BLaER1 (cell line): ENCODE measurements around the gene CPNE7.

ENCODE experiments used
- H3K27ac ChIP-seq: shearing (Covaris generic); formaldehyde crosslinking; 2 replicates; pipeline ENCODE4 v1.8.1; 2022
- H3K27me3 ChIP-seq: shearing (Covaris generic); formaldehyde crosslinking; 2 replicates; pipeline ENCODE4 v1.8.1; 2022
- H3K36me3 ChIP-seq: shearing (Covaris generic); formaldehyde crosslinking; 2 replicates; pipeline ENCODE4 v1.8.1; 2022
- H3K4me1 ChIP-seq: shearing (Covaris generic); formaldehyde crosslinking; 2 replicates; pipeline ENCODE4 v1.8.1; 2022
- H3K4me2 ChIP-seq: shearing (Covaris generic); formaldehyde crosslinking; 2 replicates; pipeline ENCODE4 v1.8.1; 2022
- H3K4me3 ChIP-seq: shearing (Covaris generic); formaldehyde crosslinking; 2 replicates; pipeline ENCODE4 v1.8.1; 2022
- H3K9ac ChIP-seq: shearing (Covaris generic); formaldehyde crosslinking; 2 replicates; pipeline ENCODE4 v1.8.1; 2022
- H3K9me3 ChIP-seq: shearing (Covaris generic); formaldehyde crosslinking; 2 replicates; pipeline ENCODE4 v1.8.1; 2022
- H4K20me1 ChIP-seq: shearing (Covaris generic); formaldehyde crosslinking; 2 replicates; pipeline ENCODE4 v1.8.1; 2022
- Cebpa-rat ChIP-seq: shearing (Covaris generic); IDR thresholded peaks from 2 replicates; pipeline ENCODE4 v1.8.1; 2022

Gene CPNE7

DNA sequence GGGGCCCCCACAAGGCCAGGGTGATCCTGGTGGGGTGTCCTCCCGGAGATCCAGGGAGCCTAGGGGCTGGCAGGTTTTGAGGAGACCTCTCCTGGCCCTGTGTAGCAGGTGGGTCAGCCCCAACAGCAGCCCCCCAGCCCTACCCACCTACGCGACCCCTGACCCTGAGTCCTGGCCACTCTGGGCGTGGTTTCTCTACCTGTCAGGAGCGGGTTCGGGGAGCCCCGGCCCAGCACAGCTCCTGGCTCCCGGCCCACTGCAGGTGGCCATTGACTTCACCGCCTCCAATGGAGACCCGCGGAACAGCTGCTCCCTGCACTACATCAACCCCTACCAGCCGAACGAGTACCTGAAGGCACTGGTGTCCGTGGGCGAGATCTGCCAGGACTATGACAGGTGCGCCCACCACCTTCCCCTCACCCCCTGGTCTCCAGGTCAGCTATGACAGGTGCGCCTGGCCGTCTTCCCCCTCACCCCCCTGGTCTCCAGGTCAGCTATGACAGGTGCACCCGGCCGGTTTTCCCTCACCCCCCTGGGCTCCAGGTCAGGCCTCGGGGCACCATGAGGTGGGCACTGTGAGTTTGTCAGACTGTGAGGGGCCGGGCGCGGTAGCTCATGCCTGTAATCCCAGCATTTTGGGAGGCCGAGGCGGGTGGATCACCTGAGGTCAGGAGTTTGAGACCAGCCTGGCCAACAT lies 13.0 kb downstream of the CPNE7 start:
- no peak overlapping the region for H3K9ac ChIP-seq
- H3K36me3 ChIP-seq = peaks cover 66% of the 10 kb centered on the region
- TF ChIP-seq Cebpa-rat = no peak
- no peak overlapping the region for H3K4me3 ChIP-seq
- no peak overlapping the region for H3K4me2 ChIP-seq
- H3K27ac ChIP-seq = no peak overlapping the region
- peaks cover 25% of the 10 kb centered on the region for H3K4me1 ChIP-seq
- no peaks in the 10 kb centered on the region for H3K27me3 ChIP-seq
- no peaks in the 10 kb centered on the region for H3K9me3 ChIP-seq
- H4K20me1 ChIP-seq = peaks cover 18% of the 10 kb centered on the region

DNA sequence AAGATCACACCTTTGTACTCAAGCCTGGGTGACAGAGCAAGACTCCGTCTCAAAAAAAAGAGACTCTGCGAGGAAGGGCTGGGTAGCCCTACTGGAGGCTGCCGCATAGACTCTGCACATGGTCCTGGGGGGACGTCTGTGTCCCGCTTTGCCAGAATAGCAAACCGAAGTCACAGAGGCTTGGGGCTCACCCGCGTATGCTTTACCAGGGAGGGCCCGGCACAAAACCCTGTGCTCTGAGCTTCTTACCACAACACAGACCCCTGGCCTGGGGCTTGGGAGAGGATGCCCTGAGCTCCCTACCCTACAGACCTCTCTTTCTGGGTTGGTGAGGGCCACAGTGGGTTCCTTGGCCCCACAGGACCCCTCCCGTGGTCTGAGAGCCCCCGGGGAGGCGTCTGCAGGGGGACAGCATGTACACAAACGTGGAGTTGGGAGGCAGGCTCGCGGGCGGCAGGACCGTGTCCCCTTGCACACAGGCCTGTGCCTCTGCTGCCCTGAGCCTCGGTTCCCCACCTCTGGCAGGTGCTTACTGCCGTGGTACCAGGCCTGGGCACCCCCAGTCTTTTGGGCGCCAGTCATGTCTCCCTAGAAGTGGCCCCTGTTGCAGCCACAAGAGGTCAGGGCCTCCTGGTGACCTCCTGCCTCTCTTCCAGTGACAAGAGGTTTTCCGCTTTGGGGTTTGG lies 13.8 kb downstream of the CPNE7 start:
- peaks cover 25% of the 10 kb centered on the region for H3K4me1 ChIP-seq
- no peaks in the 10 kb centered on the region for H3K9me3 ChIP-seq
- peaks cover 10% of the 10 kb centered on the region for H4K20me1 ChIP-seq
- TF ChIP-seq Cebpa-rat = no peak
- no peak overlapping the region for H3K27ac ChIP-seq
- no peak overlapping the region for H3K4me3 ChIP-seq
- H3K36me3 ChIP-seq = peaks cover 59% of the 10 kb centered on the region
- H3K9ac ChIP-seq = 0 out of 2 replicates have a peak overlapping the region, but pooled peaks have one; percentile 15
- no peak overlapping the region for H3K4me2 ChIP-seq
- no peaks in the 10 kb centered on the region for H3K27me3 ChIP-seq

DNA sequence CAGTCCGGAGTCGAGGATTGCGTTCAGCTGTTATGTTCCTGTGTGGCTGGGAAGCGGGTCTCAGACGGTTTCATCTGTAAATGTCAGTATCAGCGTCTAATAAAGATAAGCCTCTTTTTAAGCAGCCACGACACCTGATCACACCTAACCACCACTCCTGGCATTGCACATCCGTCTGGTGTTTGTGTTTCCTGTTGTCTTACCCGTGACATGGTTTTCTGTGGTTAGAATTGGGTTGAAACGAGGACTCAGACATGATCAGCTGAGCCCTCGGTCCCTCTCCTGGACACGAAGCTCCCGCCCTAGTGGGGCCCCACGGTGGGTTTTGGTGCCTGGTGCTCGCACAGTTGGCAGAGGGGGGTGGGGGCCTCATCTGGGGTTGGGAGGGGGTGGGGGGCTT lies 18.3 kb downstream of the CPNE7 start:
- Histone ChIP-seq H3K36me3 (peaks cover 57% of the 10 kb centered on the region), H3K9me3 (no peaks in the 10 kb centered on the region), H3K4me3 (no peak overlapping the region), H3K4me1 (peaks cover 34% of the 10 kb centered on the region), H3K9ac (no peak overlapping the region), H4K20me1 (no peaks in the 10 kb centered on the region), H3K27me3 (no peaks in the 10 kb centered on the region), H3K4me2 (peak overlapping the region; percentile 64), H3K27ac (no peak overlapping the region)
- TF ChIP-seq Cebpa-rat = no peak

DNA sequence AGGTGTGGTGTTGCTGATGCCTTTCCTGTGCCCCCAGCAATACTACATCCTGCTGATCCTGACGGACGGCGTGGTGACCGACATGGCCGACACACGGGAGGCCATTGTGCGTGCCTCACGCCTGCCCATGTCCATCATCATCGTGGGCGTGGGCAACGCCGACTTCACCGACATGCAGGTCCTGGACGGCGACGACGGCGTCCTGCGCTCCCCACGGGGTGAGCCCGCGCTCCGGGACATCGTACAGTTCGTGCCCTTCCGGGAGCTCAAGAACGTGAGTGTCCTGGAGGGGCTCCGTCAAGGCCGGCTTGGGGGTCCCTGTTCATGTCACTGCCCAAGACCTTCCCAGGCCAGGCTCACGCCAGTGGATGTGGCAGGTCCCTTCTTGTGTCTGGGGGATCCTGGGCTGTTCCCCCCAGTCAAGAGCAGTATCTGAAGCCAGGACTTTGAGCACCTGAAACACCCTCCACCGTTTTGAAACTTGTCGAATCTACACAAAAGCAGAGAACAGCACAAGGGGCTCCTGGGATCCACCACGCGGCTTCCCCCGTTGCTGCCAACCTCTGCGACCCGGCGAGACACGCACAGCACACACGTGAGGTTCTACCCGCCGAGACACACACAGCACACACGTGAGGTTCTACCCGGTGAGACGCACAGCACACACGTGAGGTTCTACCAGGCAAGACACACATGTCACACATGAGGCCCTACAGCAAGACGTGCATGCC lies 19.9 kb downstream of the CPNE7 start:
- Histone ChIP-seq H3K4me2 (peak overlapping the region; percentile 64), H3K27ac (0 out of 2 replicates have a peak overlapping the region, but pooled peaks have one; percentile 13), H3K4me3 (no peak overlapping the region)

DNA sequence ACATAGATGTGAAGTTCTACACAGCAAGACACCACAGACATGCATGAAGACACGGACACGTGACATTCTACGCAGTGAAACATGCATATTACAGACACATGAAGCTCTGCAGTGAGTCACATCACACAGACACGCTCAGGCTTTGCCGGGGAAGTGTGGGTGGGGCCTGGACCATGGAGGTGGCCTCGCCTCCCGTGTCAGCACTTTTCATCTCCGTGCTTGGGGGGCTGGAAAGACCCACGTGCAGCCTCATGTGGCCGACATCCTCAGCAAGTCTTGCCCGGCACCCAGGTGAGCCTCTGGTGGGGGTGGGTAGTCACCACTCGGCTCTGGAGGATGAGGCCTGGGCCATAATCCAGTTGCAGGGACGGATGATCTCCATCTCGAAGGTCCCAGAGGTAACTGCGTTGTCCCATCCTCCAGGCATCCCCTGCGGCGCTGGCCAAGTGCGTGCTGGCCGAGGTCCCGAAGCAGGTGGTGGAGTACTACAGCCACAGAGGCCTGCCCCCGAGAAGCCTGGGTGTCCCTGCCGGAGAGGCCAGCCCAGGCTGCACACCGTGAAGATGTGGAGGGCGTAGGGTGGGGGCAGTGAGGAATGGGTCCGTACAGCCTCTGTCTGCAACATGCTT lies 20.6 kb downstream of the CPNE7 start:
- no peak for TF ChIP-seq Cebpa-rat
- no peak overlapping the region for H3K4me3 ChIP-seq
- H3K4me1 ChIP-seq = peaks cover 57% of the 10 kb centered on the region
- no peak overlapping the region for H3K4me2 ChIP-seq
- peaks cover 39% of the 10 kb centered on the region for H3K36me3 ChIP-seq
- H3K9ac ChIP-seq = no peak overlapping the region
- no peaks in the 10 kb centered on the region for H3K9me3 ChIP-seq
- H3K27ac ChIP-seq = no peak overlapping the region
- no peaks in the 10 kb centered on the region for H4K20me1 ChIP-seq
- H3K27me3 ChIP-seq = no peaks in the 10 kb centered on the region

More for the DNA sequence above, 19.9 kb downstream of the CPNE7 start:
- Histone ChIP-seq H3K27me3 (no peaks in the 10 kb centered on the region), H3K9me3 (no peaks in the 10 kb centered on the region), H3K4me1 (peaks cover 50% of the 10 kb centered on the region), H3K36me3 (peaks cover 43% of the 10 kb centered on the region), H3K9ac (no peak overlapping the region), H4K20me1 (no peaks in the 10 kb centered on the region)
- TF ChIP-seq Cebpa-rat = no peak

DNA sequence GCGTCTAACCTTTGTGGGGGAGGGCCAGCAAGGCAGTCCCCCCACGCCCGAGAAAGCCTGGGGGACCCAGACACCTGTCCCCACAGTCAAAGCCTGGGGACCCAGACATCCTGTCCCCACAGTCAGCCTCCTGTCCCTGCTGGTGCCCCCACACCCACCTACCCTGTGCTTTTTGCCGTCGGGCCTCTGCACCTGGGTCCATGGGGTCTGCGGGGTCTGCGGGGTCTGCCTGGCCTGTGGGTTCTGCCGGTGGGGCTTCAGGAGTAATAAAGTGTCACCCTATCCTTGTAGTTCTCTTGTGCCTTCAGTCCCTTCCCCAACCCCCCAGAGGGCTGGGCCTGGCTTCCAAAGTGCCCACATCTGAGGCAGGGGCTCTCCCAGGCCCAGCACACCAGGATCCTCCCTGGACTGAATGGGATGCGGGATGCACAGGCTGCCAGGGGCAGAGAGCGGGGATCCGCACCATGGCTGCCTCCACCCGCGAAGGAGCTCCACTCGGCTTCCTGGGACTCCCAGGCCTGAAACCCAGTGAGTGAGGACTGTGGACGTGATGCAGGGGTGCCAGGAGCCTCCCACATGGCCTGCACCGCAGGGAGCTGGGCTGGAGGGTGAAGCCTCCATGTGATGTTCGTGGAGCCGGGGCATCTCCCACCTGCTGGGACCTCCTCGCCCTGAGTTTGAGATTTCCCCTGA lies 21.5 kb downstream of the CPNE7 start:
- no peaks in the 10 kb centered on the region for H4K20me1 ChIP-seq
- peaks cover 34% of the 10 kb centered on the region for H3K36me3 ChIP-seq
- H3K9ac ChIP-seq = no peak overlapping the region
- H3K9me3 ChIP-seq = no peaks in the 10 kb centered on the region
- H3K4me1 ChIP-seq = peaks cover 62% of the 10 kb centered on the region
- H3K27me3 ChIP-seq = no peaks in the 10 kb centered on the region
- no peak for TF ChIP-seq Cebpa-rat
- H3K4me2 ChIP-seq = no peak overlapping the region
- no peak overlapping the region for H3K4me3 ChIP-seq
- peak overlapping the region; percentile 26; the same call in 1 of the 2 replicates for H3K27ac ChIP-seq

DNA sequence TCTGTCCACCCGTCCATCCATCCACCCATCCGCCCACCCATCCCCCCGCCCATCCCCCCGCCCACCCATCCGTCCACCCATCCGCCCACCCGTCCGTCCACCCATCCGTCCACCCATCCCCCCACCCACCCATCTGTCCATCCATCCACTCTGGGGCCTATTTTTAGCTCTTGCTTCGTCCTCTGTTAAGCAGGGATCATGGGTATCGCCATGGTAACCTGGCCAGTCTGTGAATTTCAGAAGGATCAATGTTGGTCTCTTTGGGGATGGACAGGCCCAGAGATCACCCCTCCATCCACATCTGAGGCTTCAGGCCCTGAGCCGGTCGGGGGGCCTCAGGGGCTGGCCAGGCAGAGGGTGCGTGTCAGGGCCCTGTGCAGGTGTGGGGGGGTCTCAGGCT lies 22.6 kb downstream of the CPNE7 start:
- no peak overlapping the region for H3K9ac ChIP-seq
- H4K20me1 ChIP-seq = no peaks in the 10 kb centered on the region
- H3K36me3 ChIP-seq = peaks cover 28% of the 10 kb centered on the region
- no peaks in the 10 kb centered on the region for H3K9me3 ChIP-seq
- H3K4me2 ChIP-seq = no peak overlapping the region
- peaks cover 72% of the 10 kb centered on the region for H3K4me1 ChIP-seq
- no peak overlapping the region for H3K27ac ChIP-seq
- TF ChIP-seq Cebpa-rat = no peak
- no peak overlapping the region for H3K4me3 ChIP-seq
- no peaks in the 10 kb centered on the region for H3K27me3 ChIP-seq

DNA sequence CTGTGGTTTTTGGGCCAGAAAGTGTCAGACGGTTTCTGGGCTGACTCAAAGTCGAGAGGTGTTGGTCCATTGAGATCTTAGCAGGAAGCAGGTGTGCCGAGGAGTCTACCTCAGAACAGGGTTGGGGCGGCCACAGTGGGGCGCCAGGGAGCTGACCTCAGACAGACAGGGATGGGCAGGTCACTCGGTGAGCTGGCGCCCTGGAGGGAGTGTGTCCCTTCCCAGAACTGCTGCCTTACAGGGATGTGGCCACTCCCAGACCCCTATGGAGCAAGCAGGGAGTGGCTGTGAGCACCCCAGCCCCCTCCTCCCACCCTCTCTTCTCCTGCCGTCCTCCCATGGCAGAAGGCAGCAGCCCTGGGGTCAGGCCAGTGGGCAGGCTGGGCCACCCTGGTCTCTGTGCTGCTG lies 23.9 kb downstream of the CPNE7 start:
- no peak overlapping the region for H3K9ac ChIP-seq
- no peaks in the 10 kb centered on the region for H3K9me3 ChIP-seq
- H3K36me3 ChIP-seq = peaks cover 27% of the 10 kb centered on the region
- H3K27ac ChIP-seq = peak overlapping the region; percentile 50; the same call in 1 of the 2 replicates
- H3K4me3 ChIP-seq = no peak overlapping the region
- TF ChIP-seq Cebpa-rat = no peak
- H3K27me3 ChIP-seq = no peaks in the 10 kb centered on the region
- H3K4me2 ChIP-seq = peak overlapping the region; percentile 55
- H4K20me1 ChIP-seq = no peaks in the 10 kb centered on the region
- H3K4me1 ChIP-seq = peaks cover 61% of the 10 kb centered on the region

DNA sequence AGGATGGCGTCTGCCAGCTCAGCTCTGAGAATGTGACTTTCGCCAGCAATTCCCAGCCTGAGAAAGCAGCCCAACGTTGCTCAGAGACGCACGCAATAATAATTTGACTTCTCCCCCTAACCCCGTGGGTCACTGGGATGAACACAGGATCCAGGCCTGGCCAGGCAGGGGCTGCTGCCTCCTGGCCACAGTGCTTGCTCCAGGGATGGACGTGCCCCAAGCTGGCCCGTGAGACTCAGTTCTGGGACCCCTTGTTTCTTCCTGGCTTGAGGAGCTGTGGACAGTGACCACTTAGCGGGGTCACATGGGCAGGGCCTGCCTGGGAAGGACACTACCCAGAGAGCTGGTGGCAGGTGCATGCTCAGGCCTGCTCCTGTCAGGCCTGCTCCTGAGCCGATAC lies 24.3 kb downstream of the CPNE7 start:
- Histone ChIP-seq H3K4me1 (peaks cover 61% of the 10 kb centered on the region), H3K9ac (no peak overlapping the region), H3K27ac (peak overlapping the region; percentile 50; the same call in 1 of the 2 replicates), H3K4me2 (peak overlapping the region; percentile 55; the same call in 1 of the 2 replicates), H3K4me3 (no peak overlapping the region), H3K9me3 (no peaks in the 10 kb centered on the region), H4K20me1 (no peaks in the 10 kb centered on the region), H3K27me3 (no peaks in the 10 kb centered on the region), H3K36me3 (peaks cover 25% of the 10 kb centered on the region)
- no peak for TF ChIP-seq Cebpa-rat
